HepG2 (cell line): ENCODE data around the gene NEK7. TPM values are rescaled to one million over a fixed set of nuclear protein-coding genes. Genes with fewer than 3 reads are reported as not detected.

Experiments used
- ATAC-seq: fragments of 200-7000 bp; cut with Tn5 transposase; 3 replicates; pipeline ENCODE4 v1.9.1; 2020; ENCODE audit warnings: mild to moderate bottlenecking, moderate library complexity
- BruUV-seq: library from RNA; stranded (reverse); fragments of 400-500 nt; replicated peaks from 2 replicates; lab custom pipeline; 2021; lab: Mats Ljungman, UMichigan
- CTCF ChIA-PET: fragments of 300-600 bp; formaldehyde crosslinking; extraction: SDS; loops from one replicate; lab custom pipeline; 2021; ENCODE audit warnings: low total read pairs, inconsistent platforms, low intra/inter-chr PET ratio; lab: Yijun Ruan, JAX
- POLR2A ChIA-PET: fragments of 350-600 bp; sonication (Branson Sonifier 250); formaldehyde crosslinking; loops from one replicate; lab custom pipeline; 2020; ENCODE audit warnings: antibody characterized with exemption, inconsistent platforms; lab: Yijun Ruan, JAX
- DNase-seq: peaks from one replicate; pipeline ENCODE4 v3.0.0-alpha.2; 2015; ENCODE audit warnings: low spot score
- FAIRE-seq: peaks from 3 replicates; lab custom pipeline; 2011; peaks lifted over from hg19 to GRCh38; lab: Jason Lieb, UNC
- H2AFZ ChIP-seq: one replicate; pipeline ENCODE4 v1.6.1; 2011; ENCODE audit warnings: low read length, inconsistent platforms
- H3K27ac ChIP-seq: fragments of 300-600 bp; 3 replicates; pipeline ENCODE4 v1.8.0; 2011; ENCODE audit warnings: mixed run types, mild to moderate bottlenecking, mixed read lengths, low read length, inconsistent platforms; ENCODE audit not compliant: insufficient read depth; ENCODE audit errors: extremely low read length
- H3K27me3 ChIP-seq, 2 experiments: fragments of 200-600 bp in 1 of 2; 2 replicates in 1 of 2; 3 replicates in 1 of 2; pipeline versions ENCODE4 v1.6.0 to v1.8.0; 2011; ENCODE audit warnings: low read length in 2 of 2, mild to moderate bottlenecking in 2 of 2, moderate library complexity in 2 of 2, inconsistent platforms in 1 of 2; ENCODE audit not compliant: insufficient read depth in 2 of 2, control insufficient read depth in 1 of 2
- H3K36me3 ChIP-seq, 2 experiments: fragments of 200-600 bp in 1 of 2; replicated peaks in 1 of 2; 2 replicates in 1 of 2; 3 replicates in 1 of 2; pipeline versions ENCODE4 v1.5.1 to v1.8.0; 2011; ENCODE audit warnings: low read length in 2 of 2, inconsistent platforms in 1 of 2; ENCODE audit not compliant: insufficient read depth in 2 of 2, control insufficient read depth in 1 of 2
- H3K4me1 ChIP-seq: 2 replicates; pipeline ENCODE4 v1.5.1; 2012; ENCODE audit warnings: low read length, inconsistent platforms; ENCODE audit not compliant: insufficient read depth
- H3K4me2 ChIP-seq: 2 replicates; pipeline ENCODE4 v1.6.0; 2011; ENCODE audit warnings: low read depth, low read length, inconsistent platforms
- H3K4me3 ChIP-seq, 3 experiments: fragments of 200-600 bp in 1 of 3; sonication (generic), shearing (Covaris generic) in 1 of 3; replicated peaks in 1 of 3; 2 replicates each; pipeline ENCODE4 v1.5.1; 2011 to 2016; ENCODE audit warnings: low read length in 3 of 3, inconsistent platforms in 2 of 3, low read depth in 2 of 3, mild to moderate bottlenecking in 2 of 3, control low read depth in 1 of 3, mixed read lengths in 1 of 3; ENCODE audit not compliant: insufficient read depth in 1 of 3
- H3K79me2 ChIP-seq: one replicate; pipeline ENCODE4 v1.6.1; 2011; ENCODE audit warnings: low read length, inconsistent platforms; ENCODE audit not compliant: insufficient read depth
- H3K9ac ChIP-seq: 2 replicates; pipeline ENCODE4 v1.6.0; 2011; ENCODE audit warnings: mild to moderate bottlenecking, low read depth, low read length, inconsistent platforms; ENCODE audit not compliant: insufficient read depth
- H3K9me3 ChIP-seq: 2 replicates; pipeline ENCODE4 v1.5.1; 2012; ENCODE audit warnings: mild to moderate bottlenecking, low read length
- H4K20me1 ChIP-seq: 2 replicates; pipeline ENCODE4 v1.6.0; 2011; ENCODE audit warnings: inconsistent platforms, mild to moderate bottlenecking, low read length, moderate library complexity; ENCODE audit not compliant: insufficient read depth
- ETV6 ChIP-seq: sonication (generic); formaldehyde crosslinking; conservative IDR thresholded peaks from 2 replicates; pipeline ENCODE4 v1.4.0; 2020; ENCODE audit warnings: missing genetic modification reagents
- MYNN ChIP-seq: sonication (generic); formaldehyde crosslinking; IDR thresholded peaks from 2 replicates; pipeline ENCODE4 v1.4.0; 2020; ENCODE audit warnings: mild to moderate bottlenecking, low read depth, missing genetic modification reagents
- NFE2 ChIP-seq: sonication (generic); formaldehyde crosslinking; IDR thresholded peaks from 2 replicates; pipeline ENCODE4 v1.4.0; 2020; ENCODE audit warnings: missing genetic modification reagents
- SIX1 ChIP-seq: sonication (generic); formaldehyde crosslinking; IDR thresholded peaks from 2 replicates; pipeline ENCODE4 v1.4.0; 2020; ENCODE audit warnings: missing genetic modification reagents, borderline replicate concordance
- ZFP90 ChIP-seq: sonication (generic); formaldehyde crosslinking; IDR thresholded peaks from 2 replicates; pipeline ENCODE4 v1.8.0; 2022; ENCODE audit warnings: missing genetic modification reagents, mild to moderate bottlenecking, inconsistent platforms, borderline replicate concordance
- ZNF451 ChIP-seq: sonication (generic); formaldehyde crosslinking; IDR thresholded peaks from 2 replicates; pipeline ENCODE4 v1.5.0; 2020; ENCODE audit warnings: mild to moderate bottlenecking, missing genetic modification reagents
- ZNF629 ChIP-seq: sonication (generic); formaldehyde crosslinking; conservative IDR thresholded peaks from 2 replicates; pipeline ENCODE4 v1.5.0; 2020; ENCODE audit warnings: missing genetic modification reagents
- ZNF674 ChIP-seq: sonication (generic); formaldehyde crosslinking; IDR thresholded peaks from 2 replicates; pipeline ENCODE4 v1.5.0; 2020; ENCODE audit warnings: low read depth, mild to moderate bottlenecking, missing genetic modification reagents
- in situ Hi-C: cut with HindIII; loops from 2 replicates; pipeline ENCODE4 v1.10.0; 2017; ENCODE audit warnings: low pct_unique_long_range_greater_than_20kb; ENCODE audit not compliant: extremely low pct_ligation_motif_present
- intact Hi-C: fragments of 100-400 bp; cut with micrococcal nuclease; formaldehyde crosslinking; loops from one replicate; pipeline ENCODE4 v1.10.0; 2022; ENCODE audit not compliant: unreplicated experiment
- polyA plus RNA-seq, 8 experiments: library from polyadenylated mRNA; depleted of rRNA in 3 of 8; stranded (reverse) in 7 of 8; unstranded in 1 of 8; fragments of >200 nt; fragmentation: Illumina TruSeq in 4 of 8; extraction: Trizol in 4 of 8; gene quantifications; 2 replicates each; pipeline versions ENCODE4 v1.2.1 to v1.2.3, GENCODE V29; 2011 to 2016; ENCODE audit warnings: low read depth in 4 of 8, missing spikeins in 1 of 8, mixed read lengths in 1 of 8; ENCODE audit not compliant: insufficient read depth in 1 of 8
- total RNA-seq, 5 experiments: library from RNA; depleted of rRNA; stranded (reverse); fragments of >200 nt; fragmentation: Illumina TruSeq; extraction: Trizol; gene quantifications; 2 replicates each; pipeline ENCODE4 v1.2.3, GENCODE V29; 2016; ENCODE audit warnings: low read depth in 1 of 5
- TF ChIP-seq, protein P1 (sequence below): sonication (generic); formaldehyde crosslinking; IDR thresholded peaks from 2 replicates; pipeline ENCODE4 v1.5.1; 2020; ENCODE audit warnings: mild to moderate bottlenecking, missing genetic modification reagents, moderate library complexity
- TF ChIP-seq, protein P2 (sequence below): sonication (generic); formaldehyde crosslinking; IDR thresholded peaks from 2 replicates; pipeline ENCODE4 v1.8.0; 2022; ENCODE audit warnings: missing genetic modification reagents, low read depth, mild to moderate bottlenecking, borderline replicate concordance
- TF ChIP-seq, protein P3 (sequence below): sonication (generic); formaldehyde crosslinking; IDR thresholded peaks from 2 replicates; pipeline ENCODE4 v1.5.0; 2020; ENCODE audit warnings: missing genetic modification reagents
- TF ChIP-seq, protein P4 (sequence below): sonication (generic); formaldehyde crosslinking; IDR thresholded peaks from 2 replicates; pipeline ENCODE4 v1.5.1; 2020; ENCODE audit warnings: mild to moderate bottlenecking, missing genetic modification reagents, borderline replicate concordance
- TF ChIP-seq, protein P5 (sequence below): sonication (generic); formaldehyde crosslinking; IDR thresholded peaks from 2 replicates; pipeline ENCODE4 v1.8.0; 2022; ENCODE audit warnings: mild to moderate bottlenecking, missing genetic modification reagents, moderate library complexity
- TF ChIP-seq, protein P6 (sequence below): sonication (generic); formaldehyde crosslinking; IDR thresholded peaks from 2 replicates; pipeline ENCODE4 v1.4.0; 2020; ENCODE audit warnings: missing genetic modification reagents

The NEK7 gene
- total and polyA plus RNA-seq, 2 of the 13 experiments (the other 11 are each of a cell fraction or from before 2014, with no cell fraction given) = 18.1 to 19.2 TPM

DNA sequence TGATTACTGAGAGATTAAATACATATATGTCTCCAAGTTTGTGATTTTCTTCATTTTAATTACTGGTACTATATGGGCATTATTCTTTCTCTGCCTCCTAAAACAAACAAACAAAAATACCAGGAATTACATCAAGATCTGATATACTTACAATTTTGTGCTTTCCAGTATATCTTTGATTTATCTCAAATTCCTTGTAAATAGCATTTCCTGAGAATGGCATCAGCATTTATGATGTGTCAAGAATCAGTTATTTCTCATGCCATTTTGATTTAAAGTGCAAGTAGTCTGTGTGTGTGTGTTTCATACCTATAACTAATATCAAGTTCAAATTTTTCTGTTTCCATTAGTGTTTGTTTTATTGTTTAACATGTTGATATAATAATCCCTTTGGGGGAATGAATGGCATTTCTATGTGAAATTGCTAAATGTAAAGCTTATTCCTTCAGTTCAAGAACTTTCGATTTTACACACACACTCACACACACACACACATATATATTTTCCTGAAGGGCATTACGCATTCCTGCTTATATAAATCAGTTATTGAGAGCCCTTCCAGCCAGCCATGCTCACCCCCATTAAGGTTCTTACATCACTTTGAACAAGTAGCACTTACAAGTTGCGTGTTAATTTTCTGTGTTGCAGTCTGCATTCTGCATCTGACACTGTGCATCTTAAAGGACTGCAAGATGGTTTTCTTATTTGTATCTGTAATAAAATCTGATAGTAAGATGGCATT is 102.7 kb downstream of the NEK7 start (continued):
- no peak for TF ChIP-seq ETV6
- TF ChIP-seq, protein P1, sequence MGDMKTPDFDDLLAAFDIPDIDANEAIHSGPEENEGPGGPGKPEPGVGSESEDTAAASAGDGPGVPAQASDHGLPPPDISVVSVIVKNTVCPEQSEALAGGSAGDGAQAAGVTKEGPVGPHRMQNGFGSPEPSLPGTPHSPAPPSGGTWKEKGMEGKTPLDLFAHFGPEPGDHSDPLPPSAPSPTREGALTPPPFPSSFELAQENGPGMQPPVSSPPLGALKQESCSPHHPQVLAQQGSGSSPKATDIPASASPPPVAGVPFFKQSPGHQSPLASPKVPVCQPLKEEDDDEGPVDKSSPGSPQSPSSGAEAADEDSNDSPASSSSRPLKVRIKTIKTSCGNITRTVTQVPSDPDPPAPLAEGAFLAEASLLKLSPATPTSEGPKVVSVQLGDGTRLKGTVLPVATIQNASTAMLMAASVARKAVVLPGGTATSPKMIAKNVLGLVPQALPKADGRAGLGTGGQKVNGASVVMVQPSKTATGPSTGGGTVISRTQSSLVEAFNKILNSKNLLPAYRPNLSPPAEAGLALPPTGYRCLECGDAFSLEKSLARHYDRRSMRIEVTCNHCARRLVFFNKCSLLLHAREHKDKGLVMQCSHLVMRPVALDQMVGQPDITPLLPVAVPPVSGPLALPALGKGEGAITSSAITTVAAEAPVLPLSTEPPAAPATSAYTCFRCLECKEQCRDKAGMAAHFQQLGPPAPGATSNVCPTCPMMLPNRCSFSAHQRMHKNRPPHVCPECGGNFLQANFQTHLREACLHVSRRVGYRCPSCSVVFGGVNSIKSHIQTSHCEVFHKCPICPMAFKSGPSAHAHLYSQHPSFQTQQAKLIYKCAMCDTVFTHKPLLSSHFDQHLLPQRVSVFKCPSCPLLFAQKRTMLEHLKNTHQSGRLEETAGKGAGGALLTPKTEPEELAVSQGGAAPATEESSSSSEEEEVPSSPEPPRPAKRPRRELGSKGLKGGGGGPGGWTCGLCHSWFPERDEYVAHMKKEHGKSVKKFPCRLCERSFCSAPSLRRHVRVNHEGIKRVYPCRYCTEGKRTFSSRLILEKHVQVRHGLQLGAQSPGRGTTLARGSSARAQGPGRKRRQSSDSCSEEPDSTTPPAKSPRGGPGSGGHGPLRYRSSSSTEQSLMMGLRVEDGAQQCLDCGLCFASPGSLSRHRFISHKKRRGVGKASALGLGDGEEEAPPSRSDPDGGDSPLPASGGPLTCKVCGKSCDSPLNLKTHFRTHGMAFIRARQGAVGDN = no peak

DNA sequence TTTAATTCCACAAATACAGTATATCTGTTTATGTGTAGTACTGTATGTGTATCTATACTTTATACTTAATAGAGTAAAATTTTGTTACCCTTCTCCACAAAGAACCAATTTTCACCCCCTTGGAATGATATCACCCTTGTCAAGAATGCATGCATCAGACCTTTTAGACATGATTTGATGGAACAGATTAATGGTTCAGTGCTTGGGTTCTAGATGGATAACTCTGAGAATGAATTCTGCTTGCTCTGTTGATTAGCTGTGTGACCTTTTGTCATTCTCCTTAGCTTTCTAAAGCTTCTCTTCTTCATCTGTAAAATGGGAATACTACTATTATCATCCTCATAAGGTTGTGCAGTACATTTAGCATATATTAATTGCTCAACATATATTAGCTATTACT is 105.1 kb downstream of the NEK7 start:
- in situ Hi-C loops = no loop called here
- FAIRE-seq (no peak), ATAC-seq (no peak), DNase-seq (no peak)
- Histone ChIP-seq H3K4me2 (no peak overlapping the region), H2AFZ (no peak overlapping the region), H3K79me2 (no peaks in the 10 kb centered on the region), H3K9ac (no peak overlapping the region), H4K20me1 (no peaks in the 10 kb centered on the region), H3K4me3 (no peak overlapping the region), H3K4me1 (no peaks in the 10 kb centered on the region), H3K36me3 (peaks cover 1 to 4% of the 10 kb centered on the region in 2 experiments; a peak in 2 of 5 replicates), H3K27ac (no peak overlapping the region), H3K9me3 (no peaks in the 10 kb centered on the region), H3K27me3 (no peaks in the 10 kb centered on the region)
- intact Hi-C loops = no loop called here
- CTCF ChIA-PET = no interaction called here
- POLR2A ChIA-PET = no interaction called here
- no TSS peak for BruUV-seq
- TF ChIP-seq ZNF451 (no peak), NFE2 (no peak), SIX1 (CRISPR knock-in tag) (no peak), ZFP90 (CRISPR knock-in tag) (no peak), MYNN (CRISPR knock-in tag) (no peak), ZNF629 (CRISPR knock-in tag) (no peak), ZNF674 (CRISPR knock-in tag) (no peak)
- TF ChIP-seq, protein P2, sequence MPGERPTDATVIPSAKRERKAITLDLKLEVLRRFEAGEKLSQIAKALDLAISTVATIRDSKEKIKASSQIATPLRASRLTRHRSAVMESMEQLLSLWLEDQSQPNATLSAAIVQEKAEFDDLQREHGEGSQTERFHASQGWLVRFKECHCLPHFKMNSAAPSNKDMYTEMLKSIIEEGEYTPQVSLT = no peak
- TF ChIP-seq, protein P3, sequence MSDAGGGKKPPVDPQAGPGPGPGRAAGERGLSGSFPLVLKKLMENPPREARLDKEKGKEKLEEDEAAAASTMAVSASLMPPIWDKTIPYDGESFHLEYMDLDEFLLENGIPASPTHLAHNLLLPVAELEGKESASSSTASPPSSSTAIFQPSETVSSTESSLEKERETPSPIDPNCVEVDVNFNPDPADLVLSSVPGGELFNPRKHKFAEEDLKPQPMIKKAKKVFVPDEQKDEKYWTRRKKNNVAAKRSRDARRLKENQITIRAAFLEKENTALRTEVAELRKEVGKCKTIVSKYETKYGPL (CRISPR knock-in tag) = no peak
- TF ChIP-seq, protein P4, sequence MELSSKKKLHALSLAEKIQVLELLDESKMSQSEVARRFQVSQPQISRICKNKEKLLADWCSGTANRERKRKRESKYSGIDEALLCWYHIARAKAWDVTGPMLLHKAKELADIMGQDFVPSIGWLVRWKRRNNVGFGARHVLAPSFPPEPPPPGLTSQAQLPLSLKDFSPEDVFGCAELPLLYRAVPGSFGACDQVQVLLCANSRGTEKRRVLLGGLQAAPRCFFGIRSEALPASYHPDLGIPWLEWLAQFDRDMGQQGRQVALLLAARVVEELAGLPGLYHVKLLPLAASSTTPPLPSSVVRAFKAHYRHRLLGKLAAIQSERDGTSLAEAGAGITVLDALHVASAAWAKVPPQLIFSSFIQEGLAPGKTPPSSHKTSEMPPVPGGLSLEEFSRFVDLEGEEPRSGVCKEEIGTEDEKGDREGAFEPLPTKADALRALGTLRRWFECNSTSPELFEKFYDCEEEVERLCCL (CRISPR knock-in tag) = no peak
- TF ChIP-seq, protein P5, sequence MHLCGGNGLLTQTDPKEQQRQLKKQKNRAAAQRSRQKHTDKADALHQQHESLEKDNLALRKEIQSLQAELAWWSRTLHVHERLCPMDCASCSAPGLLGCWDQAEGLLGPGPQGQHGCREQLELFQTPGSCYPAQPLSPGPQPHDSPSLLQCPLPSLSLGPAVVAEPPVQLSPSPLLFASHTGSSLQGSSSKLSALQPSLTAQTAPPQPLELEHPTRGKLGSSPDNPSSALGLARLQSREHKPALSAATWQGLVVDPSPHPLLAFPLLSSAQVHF (CRISPR knock-in tag) = no peak
- TF ChIP-seq, protein P6, sequence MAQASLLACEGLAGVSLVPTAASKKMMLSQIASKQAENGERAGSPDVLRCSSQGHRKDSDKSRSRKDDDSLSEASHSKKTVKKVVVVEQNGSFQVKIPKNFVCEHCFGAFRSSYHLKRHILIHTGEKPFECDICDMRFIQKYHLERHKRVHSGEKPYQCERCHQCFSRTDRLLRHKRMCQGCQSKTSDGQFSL (CRISPR knock-in tag) = no peak
